Measurements from ENCODE around the gene MAMLD1.
A peak's percentile ranks its signal among the peaks of the same experiment; 100 is the strongest.
"Not testable (repeated sequence)": the region's sequence is repeated elsewhere in the genome, so short reads cannot be mapped to it uniquely, and the experiment has no call there.

The MAMLD1 gene

DNA sequence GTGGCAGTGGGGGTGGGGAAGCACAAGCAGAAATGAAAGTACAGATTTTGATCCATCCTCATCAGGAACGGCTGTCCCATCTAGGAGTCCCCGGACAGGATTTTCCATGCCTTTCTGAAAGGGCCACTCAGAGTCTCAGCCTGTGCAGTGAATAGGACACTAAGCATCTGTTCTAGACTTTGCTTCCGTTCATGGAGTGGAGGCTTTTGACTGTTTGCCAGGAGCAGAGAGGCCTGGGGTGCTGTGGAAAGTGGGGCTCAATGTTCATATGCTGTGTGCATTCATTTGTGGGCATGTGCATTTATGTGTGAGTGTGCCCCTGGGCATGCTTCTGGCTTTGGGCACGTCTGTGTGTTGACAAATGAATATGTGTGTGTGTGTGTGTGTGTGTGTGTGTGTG is 25.6 kb upstream of the MAMLD1 start:
- H3K4me3 Mint-ChIP-seq: no peak overlapping the region
- no peaks in the 10 kb centered on the region for H3K9me3 Mint-ChIP-seq
- ATAC-seq (no peak), DNase-seq (ENCODE audit: low spot score in 2 of 2) (no peak)
- no peaks in the 10 kb centered on the region for H3K36me3 Mint-ChIP-seq
- no peak overlapping the region for H3K27ac Mint-ChIP-seq
- peaks cover 10% of the 10 kb centered on the region for H3K4me1 Mint-ChIP-seq

DNA sequence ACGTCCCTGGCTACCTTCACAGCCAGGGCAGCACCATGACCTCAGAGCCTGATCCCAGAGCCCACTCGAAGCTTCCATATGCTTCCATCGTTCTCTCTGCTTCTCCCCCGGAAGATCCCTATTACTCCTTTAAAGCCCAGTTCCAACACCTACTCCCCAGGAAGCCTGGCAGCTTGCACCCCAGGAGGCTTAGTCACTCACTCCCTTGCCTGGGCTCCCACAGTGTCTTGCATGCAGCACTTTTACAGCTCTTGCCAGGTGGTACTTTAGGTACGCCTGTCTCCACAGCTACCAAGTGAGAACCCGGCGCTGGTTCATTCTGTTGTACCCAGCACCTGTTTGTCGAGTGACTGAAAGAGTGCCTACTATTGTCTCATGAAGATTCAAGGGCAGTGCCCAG is 24.5 kb upstream of the MAMLD1 start:
- H3K4me1 Mint-ChIP-seq: no peaks in the 10 kb centered on the region
- H3K36me3 Mint-ChIP-seq: no peaks in the 10 kb centered on the region
- no peak overlapping the region for H3K4me3 Mint-ChIP-seq
- DNase-seq (ENCODE audit: low spot score in 2 of 2) (no peak), ATAC-seq (no peak)
- no peak overlapping the region for H3K27ac Mint-ChIP-seq
- H3K9me3 Mint-ChIP-seq: no peaks in the 10 kb centered on the region

DNA sequence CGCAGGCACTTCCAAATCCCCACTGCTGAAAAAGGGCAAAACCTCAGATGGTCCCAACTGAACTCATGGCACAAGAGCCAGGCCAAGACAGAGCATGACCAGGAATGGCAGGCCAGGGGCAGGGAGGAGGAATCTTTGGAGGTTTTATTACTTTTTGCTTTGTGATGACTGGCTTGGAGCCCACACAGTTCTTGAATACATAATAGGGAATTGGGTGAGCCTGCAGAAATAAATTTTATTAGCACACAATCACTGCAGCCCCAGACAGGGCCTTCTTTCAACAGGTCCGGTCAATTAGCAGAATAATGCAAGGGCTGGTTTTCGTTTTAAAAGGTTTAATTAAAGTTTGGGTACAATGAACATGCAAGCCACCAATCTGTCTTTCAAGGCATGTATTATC is 23.4 kb upstream of the MAMLD1 start:
- ATAC-seq: no peak
- no peak overlapping the region for H3K27ac Mint-ChIP-seq
- no peaks in the 10 kb centered on the region for H3K9me3 Mint-ChIP-seq
- no peaks in the 10 kb centered on the region for H3K36me3 Mint-ChIP-seq
- DNase-seq (ENCODE audit: low spot score in 2 of 2): no peak
- H3K4me1 Mint-ChIP-seq: no peaks in the 10 kb centered on the region
- H3K4me3 Mint-ChIP-seq: no peak overlapping the region

DNA sequence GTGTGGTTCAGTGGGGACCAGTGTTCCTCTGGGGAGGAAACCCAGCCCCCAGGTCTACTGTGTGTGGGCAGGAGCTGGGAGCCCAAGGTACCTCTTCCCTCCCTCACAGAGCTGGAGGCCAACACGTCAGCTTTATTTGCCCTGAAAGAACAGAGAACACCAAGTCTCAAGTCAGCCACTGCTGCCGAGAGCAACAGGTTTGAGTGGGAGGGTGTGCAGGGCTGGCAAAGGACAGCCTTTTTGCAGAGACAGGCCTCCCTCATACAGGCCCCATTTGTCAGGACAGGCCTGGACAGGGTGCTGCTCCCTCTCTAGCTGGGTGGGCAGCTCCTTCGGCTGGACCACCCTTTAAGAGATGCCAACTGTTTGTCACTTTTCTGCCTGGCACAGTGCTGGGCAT is 22.8 kb upstream of the MAMLD1 start:
- H3K27ac Mint-ChIP-seq; DNase-seq (ENCODE audit: low spot score in 2 of 2); H3K4me1 Mint-ChIP-seq; H3K36me3 Mint-ChIP-seq; H3K9me3 Mint-ChIP-seq; H3K4me3 Mint-ChIP-seq: not testable (repeated sequence)
- peak; percentile 37 for ATAC-seq

DNA sequence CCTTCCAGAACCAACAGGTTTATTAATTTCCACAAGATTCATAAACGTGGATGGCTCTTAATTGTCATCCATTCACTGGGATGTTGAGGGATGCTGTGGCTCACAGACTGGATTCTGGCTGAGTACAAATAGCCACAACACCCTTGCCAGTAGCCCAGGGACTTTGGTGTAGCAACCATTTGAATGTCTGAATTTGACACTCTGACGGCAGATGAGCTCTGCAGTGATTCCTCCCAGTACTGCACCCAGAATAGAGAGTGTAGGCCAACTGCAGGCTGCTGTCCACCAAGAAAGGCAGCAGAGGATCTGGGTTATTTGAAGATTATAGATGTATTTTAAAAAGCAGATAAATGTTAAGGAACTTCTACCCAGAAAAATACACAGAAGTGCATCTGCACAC is 15.6 kb upstream of the MAMLD1 start:
- H3K36me3 Mint-ChIP-seq: no peaks in the 10 kb centered on the region
- peaks cover 6% of the 10 kb centered on the region for H3K4me1 Mint-ChIP-seq
- no peak overlapping the region for H3K4me3 Mint-ChIP-seq
- ATAC-seq (no peak), DNase-seq (ENCODE audit: low spot score in 2 of 2) (no peak)
- H3K27ac Mint-ChIP-seq: no peak overlapping the region
- H3K9me3 Mint-ChIP-seq: no peaks in the 10 kb centered on the region

DNA sequence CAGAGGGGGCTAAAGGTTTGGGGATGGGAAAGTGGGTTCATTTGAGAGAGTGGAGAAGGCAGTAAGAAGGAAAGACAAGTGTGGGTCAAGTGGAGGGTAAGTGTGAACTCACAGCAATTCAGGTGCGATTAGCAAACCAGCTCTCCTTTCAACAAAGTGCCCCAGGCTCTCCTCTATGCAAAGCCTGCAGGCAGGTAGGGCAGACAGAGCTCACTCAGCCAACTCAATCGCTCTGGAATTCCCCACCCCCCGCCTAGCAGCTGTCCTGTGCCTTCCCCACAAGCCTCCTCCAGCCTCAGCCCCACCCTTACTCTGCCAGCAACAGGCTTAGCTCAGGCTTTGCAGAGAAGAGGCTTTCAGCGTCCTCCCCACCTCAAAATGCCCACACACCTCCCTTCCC is 14.8 kb upstream of the MAMLD1 start:
- peaks cover 6% of the 10 kb centered on the region for H3K4me1 Mint-ChIP-seq
- no peaks in the 10 kb centered on the region for H3K9me3 Mint-ChIP-seq

DNA sequence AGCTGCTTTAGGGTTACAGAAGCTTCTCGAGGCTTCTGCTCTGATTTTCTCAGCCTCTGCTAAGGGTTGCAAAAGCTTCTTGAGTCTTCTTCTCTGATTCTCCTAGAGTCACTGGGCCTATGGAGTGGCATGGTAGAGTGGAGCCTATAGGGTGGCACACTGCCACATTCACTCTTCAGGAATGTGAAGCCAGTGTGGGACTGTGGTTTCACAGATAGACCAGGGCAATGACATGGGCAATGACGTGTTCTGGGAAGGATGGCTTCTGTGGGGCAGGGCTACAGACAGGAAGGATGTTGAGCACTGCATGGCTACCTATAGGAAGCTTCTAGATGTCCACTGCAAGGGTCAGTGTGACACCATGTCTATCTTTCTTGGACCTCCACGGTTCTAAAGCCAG is 11.0 kb upstream of the MAMLD1 start:
- Mint-ChIP-seq H3K4me1 (peaks cover 6% of the 10 kb centered on the region), H3K36me3 (no peaks in the 10 kb centered on the region), H3K9me3 (no peaks in the 10 kb centered on the region)

More for the DNA sequence above, 14.8 kb upstream of the MAMLD1 start:
- DNase-seq (ENCODE audit: low spot score in 2 of 2): no peak
- Mint-ChIP-seq H3K36me3 (no peaks in the 10 kb centered on the region), H3K4me3 (no peak overlapping the region), H3K27ac (no peak overlapping the region)
- ATAC-seq: no peak

DNA sequence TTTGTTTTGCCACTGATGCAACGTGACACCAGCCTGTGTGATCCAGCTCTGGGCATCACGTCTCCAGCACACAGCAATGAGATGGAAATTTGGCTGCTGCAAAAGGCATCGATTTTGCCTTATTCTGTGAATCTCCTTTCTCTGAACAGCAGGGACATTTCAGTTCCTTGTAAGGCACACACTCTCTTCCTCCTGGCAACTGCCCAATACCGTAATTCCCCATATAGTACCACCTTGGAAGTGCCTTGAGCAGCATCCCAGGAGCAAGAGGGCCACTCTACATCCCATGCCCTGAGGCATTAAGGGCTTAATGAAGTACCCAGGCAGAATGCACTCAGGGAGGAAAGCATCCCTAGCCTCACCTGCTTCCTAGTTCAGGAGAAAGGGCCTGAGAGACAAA is 10.5 kb upstream of the MAMLD1 start:
- no peak overlapping the region for H3K27ac Mint-ChIP-seq
- DNase-seq (ENCODE audit: low spot score in 2 of 2) (no peak), ATAC-seq (no peak)
- no peaks in the 10 kb centered on the region for H3K36me3 Mint-ChIP-seq
- H3K9me3 Mint-ChIP-seq: no peaks in the 10 kb centered on the region
- H3K4me3 Mint-ChIP-seq: no peak overlapping the region
- peaks cover 6% of the 10 kb centered on the region for H3K4me1 Mint-ChIP-seq

More for the DNA sequence above, 11.0 kb upstream of the MAMLD1 start:
- no peak for DNase-seq (ENCODE audit: low spot score in 2 of 2)
- H3K4me3 Mint-ChIP-seq: no peak overlapping the region
- ATAC-seq: no peak
- H3K27ac Mint-ChIP-seq: no peak overlapping the region

DNA sequence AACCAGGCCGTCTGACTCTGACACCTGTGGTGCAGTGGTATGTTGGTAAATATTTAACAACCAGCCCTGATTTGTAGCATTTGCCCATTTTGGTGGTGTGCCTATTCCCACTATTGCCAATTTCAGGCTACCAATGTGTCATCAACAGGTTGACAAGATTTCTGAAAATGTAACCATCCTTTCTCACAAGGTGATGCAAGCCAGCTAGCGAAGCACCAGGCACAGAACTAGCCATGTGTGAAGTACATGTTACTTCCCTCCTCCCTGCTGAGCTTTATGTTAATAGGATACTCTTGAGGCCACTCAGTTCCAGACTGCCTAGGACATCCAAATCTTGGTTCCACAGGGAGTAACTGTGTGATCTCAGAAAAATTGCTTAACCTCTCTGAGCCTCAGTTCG is 7.2 kb upstream of the MAMLD1 start:
- DNase-seq (ENCODE audit: low spot score in 2 of 2): no peak
- Mint-ChIP-seq H3K27ac (no peak overlapping the region), H3K4me1 (peaks cover 12% of the 10 kb centered on the region), H3K4me3 (no peak overlapping the region), H3K36me3 (no peaks in the 10 kb centered on the region), H3K9me3 (no peaks in the 10 kb centered on the region)
- ATAC-seq: no peak

DNA sequence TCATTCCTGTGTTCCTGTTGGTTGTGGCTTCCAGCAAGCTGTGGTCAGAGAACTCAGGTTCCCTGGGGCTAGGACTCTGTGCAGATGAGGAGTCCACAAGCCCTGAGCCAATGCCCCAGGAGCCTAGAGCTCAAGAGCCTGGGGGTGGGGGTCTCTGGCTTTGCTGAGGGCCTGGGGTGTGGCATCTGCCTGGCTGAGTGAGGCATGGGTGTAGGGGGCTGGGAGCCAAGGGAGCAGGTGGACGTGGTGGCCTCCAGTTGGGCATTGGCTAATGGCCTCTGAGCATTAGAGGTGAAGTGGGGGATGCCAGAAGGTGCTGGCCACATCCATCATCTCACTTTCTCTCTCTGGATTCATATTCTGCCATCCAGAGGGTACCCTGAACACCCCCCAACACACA is 5.3 kb upstream of the MAMLD1 start:
- Mint-ChIP-seq H3K36me3 (no peaks in the 10 kb centered on the region), H3K4me3 (no peak overlapping the region), H3K27ac (no peak overlapping the region), H3K4me1 (peaks cover 28% of the 10 kb centered on the region), H3K9me3 (no peaks in the 10 kb centered on the region)
- DNase-seq (ENCODE audit: low spot score in 2 of 2): no peak
- no peak for ATAC-seq

DNA sequence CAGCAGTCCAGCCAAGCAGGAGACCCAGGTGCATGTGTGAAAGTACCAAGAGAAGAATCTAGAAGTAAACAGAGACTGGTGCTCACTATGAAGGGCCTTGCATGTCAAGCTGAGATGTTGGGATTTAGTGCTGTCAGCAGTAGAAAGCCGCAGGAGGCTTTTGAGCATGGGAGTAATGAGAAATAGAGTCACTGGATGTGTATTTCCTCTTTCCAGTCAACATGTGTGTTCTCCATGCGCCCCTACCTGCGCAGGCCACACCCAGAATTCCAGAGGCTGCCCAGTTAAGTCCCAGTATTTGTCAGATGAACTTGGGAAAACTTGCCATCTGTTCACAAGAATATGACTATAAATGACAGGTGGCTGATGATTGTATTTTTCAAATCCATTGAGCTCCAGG is 4.5 kb upstream of the MAMLD1 start:
- no peaks in the 10 kb centered on the region for H3K36me3 Mint-ChIP-seq

DNA sequence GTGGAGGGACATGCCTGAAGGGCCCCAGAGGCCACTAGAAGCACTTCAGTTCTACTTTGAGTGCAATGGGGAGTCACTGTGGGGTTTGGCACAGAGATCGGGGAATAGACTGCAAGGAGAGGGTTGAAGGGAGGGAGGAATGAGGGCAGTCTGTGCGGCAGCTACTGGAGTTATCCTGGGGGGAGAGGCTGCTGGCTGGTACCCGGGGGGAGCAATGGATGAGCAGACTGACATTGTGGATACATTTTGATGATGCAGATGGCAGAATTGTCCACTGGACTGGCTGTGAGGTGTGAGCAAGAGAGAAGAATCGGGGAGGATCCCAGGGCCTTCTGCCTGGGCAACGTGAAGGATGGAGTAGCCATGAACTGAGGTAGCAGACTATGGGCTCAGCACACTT is 2.8 kb upstream of the MAMLD1 start:
- Mint-ChIP-seq H3K4me1 (peaks cover 28% of the 10 kb centered on the region), H3K36me3 (no peaks in the 10 kb centered on the region), H3K27ac (no peak overlapping the region), H3K4me3 (peak overlapping the region; percentile 91), H3K9me3 (no peaks in the 10 kb centered on the region)
- no peak for ATAC-seq
- peak in 1 of 2 donors; percentile 30 for DNase-seq (ENCODE audit: low spot score in 2 of 2)

More for the DNA sequence above, 4.5 kb upstream of the MAMLD1 start:
- Mint-ChIP-seq H3K9me3 (no peaks in the 10 kb centered on the region), H3K4me3 (no peak overlapping the region), H3K4me1 (peaks cover 28% of the 10 kb centered on the region), H3K27ac (no peak overlapping the region)
- ATAC-seq (no peak), DNase-seq (ENCODE audit: low spot score in 2 of 2) (no peak)

DNA sequence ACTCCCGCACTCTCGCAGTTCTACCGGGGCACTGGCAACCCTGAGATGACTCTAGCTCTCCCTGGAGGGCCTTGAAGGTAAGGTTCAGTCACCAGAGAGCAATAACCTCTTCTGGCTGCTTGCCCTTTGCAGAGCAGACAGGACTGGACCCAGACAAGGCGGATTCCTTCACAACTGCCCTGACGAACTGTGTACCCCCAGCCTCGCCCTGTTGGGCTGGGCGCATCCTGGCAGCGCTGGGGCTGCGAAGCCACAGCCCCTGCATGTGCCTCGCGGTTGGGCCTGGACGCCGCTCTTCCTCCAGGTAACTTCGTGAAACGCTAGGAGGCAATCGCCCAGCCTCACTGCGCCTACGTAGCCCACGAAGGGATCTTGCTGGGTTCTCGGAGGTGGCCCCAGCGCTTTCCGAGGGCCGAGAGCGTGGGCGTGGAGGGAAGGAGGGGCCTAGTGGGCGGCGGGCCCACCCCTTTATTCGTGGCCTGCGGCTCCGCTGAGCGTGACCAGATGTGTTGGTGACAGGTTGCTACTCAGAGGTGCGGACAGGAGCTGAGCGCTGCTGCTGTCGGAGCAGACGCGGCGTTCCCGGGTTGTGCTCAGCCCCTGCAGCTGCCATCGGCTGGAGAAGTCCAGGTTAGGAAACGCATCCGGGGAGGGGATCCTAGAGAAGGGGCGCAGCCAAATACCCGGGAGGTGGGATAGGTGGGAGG is 1.9 kb upstream of the MAMLD1 start:
- Mint-ChIP-seq H3K36me3 (no peaks in the 10 kb centered on the region), H3K4me1 (peaks cover 31% of the 10 kb centered on the region), H3K4me3 (peak overlapping the region; percentile 91), H3K9me3 (no peaks in the 10 kb centered on the region), H3K27ac (no peak overlapping the region)
- DNase-seq (ENCODE audit: low spot score in 2 of 2) (peak; percentile 26 to 65), ATAC-seq (peak; percentile 45)

DNA sequence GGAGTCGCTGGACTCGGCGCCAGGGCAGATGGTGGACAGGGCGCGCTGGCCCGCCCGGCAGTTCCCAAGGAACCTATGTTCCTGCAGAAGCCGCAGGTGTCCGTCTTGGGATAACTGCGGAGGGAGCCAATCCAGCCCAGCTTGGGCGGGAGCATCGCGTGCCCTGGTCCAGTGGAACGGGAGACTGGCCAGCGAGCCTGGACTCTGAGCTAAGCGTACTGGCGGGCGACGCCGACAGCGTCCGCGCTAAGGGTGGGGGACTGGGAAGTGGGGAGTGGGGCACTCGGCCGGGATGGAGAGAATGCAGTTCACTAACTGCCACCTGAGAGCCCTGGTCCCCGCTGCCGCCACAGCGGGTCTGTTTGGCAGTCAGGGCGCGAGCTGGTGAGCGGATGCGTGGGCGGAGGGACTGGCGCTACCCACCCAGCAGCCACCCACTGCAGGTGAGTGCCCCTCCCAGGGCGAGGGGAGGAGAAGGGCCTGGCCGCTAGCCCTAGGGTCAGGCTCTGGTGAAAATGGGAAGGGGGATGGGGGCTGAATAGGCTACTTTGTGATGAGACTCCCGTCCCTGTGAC is 1.3 kb upstream of the MAMLD1 start:
- peaks cover 35% of the 10 kb centered on the region for H3K4me1 Mint-ChIP-seq
- DNase-seq (ENCODE audit: low spot score in 2 of 2) (peak; percentile 15 to 67), ATAC-seq (no peak)
- H3K4me3 Mint-ChIP-seq: peak overlapping the region; percentile 91
- no peaks in the 10 kb centered on the region for H3K36me3 Mint-ChIP-seq
- peak overlapping the region; percentile 75 for H3K27ac Mint-ChIP-seq
- H3K9me3 Mint-ChIP-seq: no peaks in the 10 kb centered on the region

DNA sequence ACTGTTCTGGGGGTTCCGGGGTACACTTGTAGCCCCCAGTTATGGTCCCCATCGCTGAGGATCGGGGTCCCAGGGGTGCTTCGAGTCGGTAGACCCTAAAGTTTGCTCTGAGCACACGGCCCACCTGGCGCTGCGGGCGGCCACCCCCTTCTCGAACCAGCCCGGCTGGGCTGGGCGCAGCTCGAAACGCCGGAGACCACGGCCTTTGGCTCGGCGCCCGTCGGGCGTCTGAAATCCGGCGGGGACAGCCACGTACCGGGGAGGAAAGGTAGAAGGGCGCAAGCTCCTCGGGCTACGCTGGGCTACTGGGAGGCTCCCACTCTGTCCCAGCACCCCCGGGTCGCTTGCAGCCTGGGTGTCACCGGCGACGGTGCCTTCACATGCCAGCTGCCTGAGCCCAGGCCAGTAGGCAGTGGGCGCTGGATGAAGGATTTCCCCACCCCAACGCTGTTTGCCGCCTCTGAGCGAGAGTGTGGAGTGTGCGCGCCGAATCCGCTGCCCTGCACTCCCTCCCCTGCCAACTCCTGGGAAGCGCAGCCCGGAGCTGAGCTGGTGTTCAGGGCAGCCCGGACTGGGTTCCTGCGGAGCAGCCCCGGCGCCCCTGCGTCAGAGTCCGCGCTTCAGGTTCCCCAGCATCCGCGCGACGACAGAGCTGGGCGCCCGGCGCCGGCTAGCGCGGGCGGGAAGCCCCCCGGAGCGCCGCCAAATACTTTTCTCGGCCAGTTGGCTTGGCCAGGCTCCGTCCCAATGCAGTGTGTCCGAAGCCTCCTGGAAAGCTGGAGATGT is 637 bp downstream of the MAMLD1 start:
- ATAC-seq (peak; percentile 3), DNase-seq (ENCODE audit: low spot score in 2 of 2) (peak in 1 of 2 donors; percentile 56)
- H3K4me1 Mint-ChIP-seq: peaks cover 35% of the 10 kb centered on the region
- peak overlapping the region; percentile 91 for H3K4me3 Mint-ChIP-seq
- H3K9me3 Mint-ChIP-seq: no peaks in the 10 kb centered on the region
- no peaks in the 10 kb centered on the region for H3K36me3 Mint-ChIP-seq
- no peak overlapping the region for H3K27ac Mint-ChIP-seq

Measured in stimulated activated effector memory CD8-positive, alpha-beta T cell treated with anti-CD3 and anti-CD28 coated beads, Interleukin-12 subunit alpha, Interleukin-12 subunit beta, amount 100 ng/mL, for 72 hours (primary cell).